Stomach (tissue), 9 donors: Measurements from ENCODE around the gene POLL. TPM values are rescaled to one million over a fixed set of nuclear protein-coding genes. Genes with fewer than 3 reads are reported as not detected.

Experiments used
- DNase-seq, 2 donors: peaks; one replicate each; pipeline versions ENCODE4 v3.0.0 to v3.0.0-alpha.2; 2013 to 2019
- H3K27ac ChIP-seq, 5 donors: fragments of 200-600 bp in 4 of 5; sonication (generic) in 4 of 5; one replicate each; pipeline ENCODE4 v1.5.1; 2013 to 2019; ENCODE audit warnings: mild to moderate bottlenecking in 1 of 5, moderate library complexity in 1 of 5
- H3K27me3 ChIP-seq, 3 donors: fragments of 200-600 bp; sonication (generic); one replicate each; pipeline ENCODE4 v1.5.1; 2017 to 2019; ENCODE audit warnings: mixed run types in 1 of 3
- H3K36me3 ChIP-seq, 4 donors: fragments of 200-600 bp; sonication (generic); 1 replicate in 3 of 4; 2 replicates in 1 of 4; pipeline ENCODE4 v1.5.1; 2016 to 2019
- H3K4me1 ChIP-seq, 4 donors: fragments of 200-600 bp; sonication (generic); one replicate each; pipeline ENCODE4 v1.5.1; 2016 to 2019
- H3K4me3 ChIP-seq, 4 donors: fragments of 200-600 bp; sonication (generic) in 3 of 4; one replicate each; pipeline ENCODE4 v1.5.1; 2016 to 2019; ENCODE audit warnings: mild to moderate bottlenecking in 1 of 4
- H3K9me3 ChIP-seq, 4 donors: fragments of 200-600 bp; sonication (generic); one replicate each; pipeline ENCODE4 v1.5.1; 2016 to 2019
- CTCF ChIP-seq, 7 experiments: fragments of 450-650 bp in 4 of 7; fragments of 200-600 bp in 3 of 7; sonication (generic) in 3 of 7; IDR thresholded peaks; one replicate each; pipeline ENCODE4 v1.5.1; 2016 to 2019; ENCODE audit warnings: antibody characterized with exemption in 7 of 7, control low read depth in 2 of 7, mild to moderate bottlenecking in 1 of 7
- EP300 ChIP-seq: sonication (generic); formaldehyde crosslinking; IDR thresholded peaks from one replicate; pipeline ENCODE4 v1.6.1; 2017; ENCODE audit warnings: antibody characterized with exemption
- POLR2A ChIP-seq, 4 donors: fragments of 450-650 bp; IDR thresholded peaks; one replicate each; pipeline ENCODE4 v1.6.1; 2016; ENCODE audit warnings: antibody characterized with exemption in 4 of 4, control low read depth in 2 of 4, mild to moderate bottlenecking in 1 of 4, moderate library complexity in 1 of 4
- POLR2AphosphoS5 ChIP-seq, 3 donors: sonication (generic); formaldehyde crosslinking; IDR thresholded peaks; one replicate each; pipeline ENCODE4 v1.6.1; 2016; ENCODE audit warnings: antibody characterized with exemption in 3 of 3
- WGBS, 5 donors: extraction: QIAGEN DNeasy Blood & Tissue Kit in 3 of 5; methylation state at CpG; one replicate each; pipeline versions ENCODE4 v1.1.5 to v1.1.7; 2013 to 2018; 5-methylcytosine and 5-hydroxymethylcytosine counted together
- intact Hi-C: fragments of 100-400 bp; cut with DNase I; formaldehyde crosslinking; loops from one replicate; pipeline ENCODE4 v1.15.1; 2023; ENCODE audit warnings: low total_unique reads
- polyA plus RNA-seq, 3 donors: library from polyadenylated mRNA; stranded (reverse); fragments of 200-250 nt; gene quantifications; one replicate each; pipeline ENCODE4 v1.2.3, GENCODE V29; 2013
- total RNA-seq, 5 donors: library from RNA; depleted of rRNA; stranded (reverse); fragments of >200 nt; gene quantifications; one replicate each; pipeline versions ENCODE4 v1.1.0 to v1.2.3, GENCODE V29; 2014 to 2016
- donor health status: healthy with polysubstance abuse.
- donor health status: Bipolar disorder and iron deficiency.
- donor health status: healthy.

POLL gene
- total and polyA plus RNA-seq, 8 donors, result 12.9 to 122 (median 34.2) TPM

- Histone ChIP-seq H3K27me3 (no peaks in the 10 kb centered on the region), H3K36me3 (peaks cover 15 to 83% (median 79%) of the 10 kb centered on the region in 4 donors), H3K4me3 (no peak overlapping the region), H3K9me3 (no peaks in the 10 kb centered on the region), H3K27ac (no peak overlapping the region), H3K4me1 (no peaks in the 10 kb centered on the region)
- DNase-seq, result no peak
- 69 to 81% (median 76%) methylated on average over 9 of the region's 9 CpGs for WGBS, 5 donors
- TF ChIP-seq POLR2A (IDR thresholded peaks at IDR 0.05) (no peak), EP300 (no peak), POLR2AphosphoS5 (IDR thresholded peaks at IDR 0.05) (no peak), CTCF (IDR thresholded peaks at IDR 0.05) (no peak)
- intact Hi-C loops, result no loop called here
Measured at GRCh38 chr10:101616415-101617101, 28.5 kb upstream of the POLL start.

DNA sequence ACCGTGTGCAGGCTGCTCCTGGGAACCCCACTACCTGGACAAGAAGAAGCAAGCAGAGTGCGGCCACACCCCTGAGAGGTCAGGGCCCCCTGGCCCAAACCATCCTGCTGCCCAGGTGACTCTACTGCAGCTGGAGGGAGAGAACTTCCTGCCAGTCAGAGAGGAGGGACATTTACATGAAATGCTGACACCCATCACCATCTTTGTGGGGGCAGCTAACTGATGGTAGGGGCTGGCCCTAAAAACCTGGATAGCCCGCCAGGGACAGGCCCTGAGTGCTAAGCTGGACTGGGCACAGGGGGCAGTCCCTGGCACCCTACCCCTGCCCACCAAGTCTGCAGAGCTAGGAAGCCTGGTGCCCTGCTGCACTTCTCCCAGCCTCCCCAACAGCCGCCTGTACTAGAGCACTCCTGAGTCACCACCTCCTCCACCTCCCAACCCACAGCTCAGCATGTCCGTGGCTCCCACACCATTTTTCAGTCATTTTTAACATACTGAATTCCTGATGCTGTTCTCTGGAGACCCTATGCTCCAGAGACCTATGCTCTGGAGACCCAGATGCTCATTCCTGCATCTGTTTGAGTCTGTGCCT is 27.6 kb upstream of the POLL start:
- WGBS, 5 donors, result 84 to 93% (median 89%) methylated on average over 5 of the region's 5 CpGs
- no peaks in the 10 kb centered on the region for H3K4me1 ChIP-seq
- no peaks in the 10 kb centered on the region for H3K9me3 ChIP-seq
- intact Hi-C loops, result no loop called here
- DNase-seq, result no peak
- H3K27me3 ChIP-seq, result no peaks in the 10 kb centered on the region
- no peak for TF ChIP-seq EP300
- no peak for TF ChIP-seq POLR2AphosphoS5 (IDR thresholded peaks at IDR 0.05)
- no peak for TF ChIP-seq POLR2A (IDR thresholded peaks at IDR 0.05)
- no peak for TF ChIP-seq CTCF (IDR thresholded peaks at IDR 0.05)
- H3K36me3 ChIP-seq, result peaks cover 24 to 83% (median 79%) of the 10 kb centered on the region in 4 donors
- no peak overlapping the region for H3K4me3 ChIP-seq
- no peak overlapping the region for H3K27ac ChIP-seq

DNA sequence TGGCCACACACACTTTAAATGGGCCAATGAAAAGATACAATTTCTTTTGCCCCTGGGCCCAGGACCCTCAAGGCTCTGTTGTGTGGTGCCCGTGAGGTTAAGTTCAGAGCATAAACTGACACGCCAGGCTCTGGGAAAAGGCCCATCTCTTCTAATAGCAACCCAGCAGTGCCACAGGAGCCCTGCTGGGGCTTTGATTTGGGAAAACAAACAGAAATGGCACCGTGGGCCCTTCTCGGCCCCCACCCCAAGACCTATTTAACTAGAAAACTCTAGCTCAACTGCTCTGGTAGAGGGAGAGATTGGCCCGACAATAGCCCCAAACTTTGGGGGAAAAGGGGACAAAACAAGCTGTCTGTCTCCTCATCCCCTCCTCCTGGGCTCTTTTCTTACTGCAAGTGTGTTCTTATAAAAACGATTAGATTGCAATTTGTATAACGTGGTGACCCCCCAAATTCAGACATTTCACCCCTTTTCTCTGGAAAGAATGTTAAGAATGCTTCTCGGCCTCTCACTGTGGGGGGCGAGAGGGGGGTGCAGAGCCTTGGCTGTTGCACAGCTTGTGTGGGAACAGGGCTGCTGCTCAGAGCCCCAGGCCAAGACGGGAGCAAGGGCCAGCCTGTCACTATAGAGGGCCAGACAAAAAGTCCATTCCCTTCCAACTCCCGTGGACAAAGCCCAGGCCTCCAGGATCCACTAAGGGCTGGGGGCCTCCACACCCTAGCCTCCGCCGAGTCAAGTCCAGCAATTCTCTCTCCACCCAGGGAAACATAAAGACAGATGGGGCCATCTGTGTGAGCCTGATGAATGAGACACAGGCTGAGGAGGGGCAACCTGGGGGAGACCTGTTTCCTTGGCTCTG is 26.8 kb upstream of the POLL start:
- peaks cover 26 to 83% (median 79%) of the 10 kb centered on the region in 4 donors for H3K36me3 ChIP-seq
- H3K27ac ChIP-seq, result no peak overlapping the region
- WGBS, 5 donors, result 71 to 81% (median 78%) methylated on average over 12 to 13 of the region's 13 CpGs
- H3K4me1 ChIP-seq, result no peaks in the 10 kb centered on the region
- H3K27me3 ChIP-seq, result no peaks in the 10 kb centered on the region
- TF ChIP-seq POLR2AphosphoS5 (IDR thresholded peaks at IDR 0.05) (no peak), EP300 (no peak), CTCF (IDR thresholded peaks at IDR 0.05) (no peak), POLR2A (IDR thresholded peaks at IDR 0.05) (no peak)
- no peak for DNase-seq
- H3K9me3 ChIP-seq, result no peaks in the 10 kb centered on the region
- intact Hi-C loops, result no loop called here
- no peak overlapping the region for H3K4me3 ChIP-seq

GRCh38 chr10:101613646-101614045 is 25.6 kb upstream of the POLL start:
- H3K27ac ChIP-seq, result no peak overlapping the region
- no peak for TF ChIP-seq POLR2A (IDR thresholded peaks at IDR 0.05)
- no peak for TF ChIP-seq POLR2AphosphoS5 (IDR thresholded peaks at IDR 0.05)
- TF ChIP-seq CTCF (IDR thresholded peaks at IDR 0.05), result no peak
- no peak for TF ChIP-seq EP300
- no peaks in the 10 kb centered on the region for H3K27me3 ChIP-seq
- no peak for DNase-seq
- 86 to 100% (median 98%) methylated on average over 2 to 3 of the region's 3 CpGs for WGBS, 5 donors
- H3K36me3 ChIP-seq, result peaks cover 35 to 84% (median 82%) of the 10 kb centered on the region in 4 donors
- no peak overlapping the region for H3K4me3 ChIP-seq
- no peaks in the 10 kb centered on the region for H3K4me1 ChIP-seq
- no peaks in the 10 kb centered on the region for H3K9me3 ChIP-seq
- intact Hi-C loops, result no loop called here
